ENCODE data around the gene PODNL1.
"Not testable (repeated sequence)": the region's sequence is repeated elsewhere in the genome, so short reads cannot be mapped to it uniquely, and the experiment has no call there.

Gene PODNL1

DNA sequence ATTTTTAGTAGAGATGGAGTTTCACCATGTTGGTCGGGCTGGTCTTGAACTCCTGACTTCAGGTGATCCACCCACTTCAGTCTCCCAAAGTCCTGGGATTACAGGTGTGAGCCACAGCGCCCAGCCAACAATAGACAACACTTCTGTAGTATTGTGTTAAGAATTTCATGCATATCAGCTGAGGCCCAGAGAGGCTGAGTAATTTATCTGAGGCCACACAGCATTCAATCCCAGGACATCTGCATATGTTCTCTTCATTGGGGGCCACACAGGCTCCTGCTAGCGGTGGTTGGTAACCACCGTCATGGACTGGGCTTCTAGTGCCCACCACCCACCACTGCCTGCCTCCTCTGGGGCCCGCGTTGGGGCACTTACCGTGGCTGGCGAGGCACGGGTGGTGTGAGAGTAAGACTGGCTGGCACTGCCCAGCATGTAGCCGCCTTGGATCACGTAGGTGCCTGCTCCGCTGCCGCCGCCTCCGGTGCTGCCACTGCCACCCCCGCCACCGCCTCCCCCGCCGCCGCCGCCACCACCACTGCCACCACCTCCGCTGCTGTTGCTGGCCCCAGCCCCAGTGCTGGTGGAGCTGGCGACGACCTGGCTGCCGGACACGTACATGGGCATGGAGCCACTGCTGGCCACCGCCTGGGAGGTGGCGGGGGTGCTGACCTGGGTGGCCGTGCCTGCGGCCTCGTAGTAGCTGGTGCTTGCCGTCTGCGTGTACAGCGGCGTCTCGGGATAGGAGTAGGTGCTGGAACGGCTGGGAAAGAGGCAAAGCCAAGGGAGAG is 34.3 kb upstream of the PODNL1 start:
- no peak for DNase-seq

DNA sequence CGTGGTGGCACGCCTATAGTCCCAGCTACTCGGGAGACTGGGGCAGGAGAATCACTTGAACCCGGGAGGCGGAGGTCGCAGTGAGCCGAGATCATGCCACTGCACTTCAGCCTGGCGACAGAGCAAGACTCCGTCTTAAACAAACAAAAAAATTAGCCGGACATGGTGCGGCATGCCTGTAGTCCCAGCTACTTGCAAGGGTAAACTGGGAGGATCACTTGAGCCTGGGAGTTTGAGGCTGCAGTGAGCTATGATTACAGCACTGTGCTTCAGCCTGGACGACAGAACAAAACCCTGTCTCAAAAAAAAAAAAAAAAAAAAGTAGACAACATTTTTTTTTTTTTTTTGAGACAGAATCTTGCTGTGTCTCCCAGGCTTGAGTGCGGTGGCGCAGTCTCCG is 33.7 kb upstream of the PODNL1 start:
- DNase-seq, result not testable (repeated sequence)

DNA sequence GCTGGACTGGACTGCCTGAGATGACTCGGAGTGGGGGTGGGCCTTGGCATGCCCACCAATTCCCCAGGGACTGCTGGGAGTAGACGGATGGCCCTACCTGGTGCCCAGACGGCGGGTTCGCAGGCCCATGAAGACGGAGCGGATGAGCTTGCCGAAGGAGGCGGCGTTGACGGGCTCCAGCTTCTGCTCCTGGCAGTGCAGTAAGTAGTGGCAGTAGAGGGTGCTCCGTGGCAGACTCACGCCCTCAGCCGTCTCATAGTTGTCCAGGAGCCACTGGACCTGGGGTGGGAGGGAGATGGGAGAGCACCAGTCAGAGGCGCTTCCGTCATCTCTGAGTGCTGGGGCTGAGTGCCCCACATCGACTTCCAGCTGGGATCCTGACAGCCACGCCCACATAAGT is 31.7 kb upstream of the PODNL1 start:
- no peak for DNase-seq

DNA sequence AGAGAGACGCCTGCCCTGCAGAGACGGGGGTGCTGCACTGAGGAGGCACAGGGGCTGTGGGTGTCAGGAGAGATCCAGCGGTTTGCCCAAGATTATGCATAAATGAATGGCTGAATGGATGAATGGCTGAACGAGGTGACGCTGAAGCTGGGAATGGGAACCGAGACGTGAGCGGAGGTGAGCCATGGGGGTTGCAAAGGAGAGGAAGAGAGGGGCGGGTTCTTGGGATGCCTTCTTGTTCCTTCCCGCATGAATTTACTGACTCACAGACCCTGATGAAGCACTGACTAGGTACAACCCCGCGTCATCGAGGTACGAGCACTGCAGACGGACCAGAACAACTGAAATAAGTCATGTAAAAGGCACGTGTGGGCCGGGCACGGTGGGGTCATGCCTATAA is 30.8 kb upstream of the PODNL1 start:
- no peak for DNase-seq

DNA sequence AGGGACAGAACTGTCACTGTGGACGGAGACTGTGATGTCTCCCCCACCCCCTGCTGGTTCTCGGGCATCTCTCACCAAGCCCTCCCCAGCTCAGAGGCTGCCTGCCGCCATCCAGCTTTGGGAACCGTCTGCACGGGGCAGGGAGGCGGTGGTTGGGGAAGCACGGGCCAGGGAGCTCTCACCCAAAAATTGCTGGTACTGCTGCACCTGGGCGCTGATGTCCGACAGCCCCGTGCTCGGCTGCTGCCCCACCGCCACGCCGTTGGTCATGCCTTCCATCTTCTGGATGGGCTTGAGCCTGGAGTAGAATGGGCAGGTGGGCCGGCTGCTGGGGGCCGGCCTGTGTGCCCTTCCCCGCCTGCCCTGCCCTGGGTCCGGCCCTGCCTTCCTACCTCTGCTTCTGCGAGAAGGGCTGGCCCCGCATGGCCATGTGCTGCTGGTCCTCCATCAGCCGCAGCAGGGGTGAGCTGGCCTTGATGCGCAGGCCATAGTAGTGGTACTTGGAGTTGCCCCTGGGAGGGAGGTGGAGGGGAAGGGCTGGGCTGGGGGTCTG is 30.2 kb upstream of the PODNL1 start:
- no peak for DNase-seq

DNA sequence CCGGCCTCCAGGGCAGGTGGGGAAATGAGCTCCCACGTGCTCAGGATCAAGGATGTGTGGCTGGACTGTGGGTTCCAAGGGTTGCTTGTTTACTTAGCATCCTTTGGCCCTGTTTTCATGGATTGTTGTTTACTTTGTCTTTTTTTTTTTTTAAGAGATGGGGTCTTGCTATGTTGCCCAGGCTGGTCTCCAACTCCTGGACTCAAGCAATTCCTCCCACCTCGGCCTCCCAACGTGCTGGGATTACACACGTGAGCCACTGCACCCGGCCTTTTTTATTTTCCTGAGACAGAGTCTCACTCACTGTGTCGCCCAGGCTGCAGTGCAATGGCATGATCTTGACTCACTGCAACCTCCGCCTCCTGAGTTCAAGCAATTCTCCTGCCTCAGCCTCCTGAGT is 29.0 kb upstream of the PODNL1 start:
- not testable (repeated sequence) for DNase-seq

DNA sequence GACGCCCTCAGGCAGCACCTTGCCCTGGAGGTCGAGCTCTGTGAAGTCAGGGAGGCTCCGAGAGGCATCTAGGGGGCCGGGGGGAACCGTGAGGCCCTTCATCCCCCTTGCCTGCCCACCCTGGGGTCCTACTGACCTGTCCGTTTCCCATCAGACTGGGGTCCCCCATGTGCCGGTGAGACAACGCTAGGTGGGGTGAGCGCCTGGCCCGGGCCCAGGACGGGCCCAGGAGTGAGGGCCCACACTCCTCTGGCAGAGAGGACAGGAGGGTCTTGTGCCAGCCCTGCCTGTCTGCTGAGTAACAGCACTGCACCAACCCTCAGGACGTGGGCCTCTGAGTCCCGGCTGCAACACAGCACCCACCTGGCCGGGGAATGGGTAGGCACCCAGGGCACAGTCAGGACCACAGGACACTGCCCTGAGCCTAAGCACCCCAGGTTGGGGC is 28.5 kb upstream of the PODNL1 start:
- DNase-seq, result no peak

DNA sequence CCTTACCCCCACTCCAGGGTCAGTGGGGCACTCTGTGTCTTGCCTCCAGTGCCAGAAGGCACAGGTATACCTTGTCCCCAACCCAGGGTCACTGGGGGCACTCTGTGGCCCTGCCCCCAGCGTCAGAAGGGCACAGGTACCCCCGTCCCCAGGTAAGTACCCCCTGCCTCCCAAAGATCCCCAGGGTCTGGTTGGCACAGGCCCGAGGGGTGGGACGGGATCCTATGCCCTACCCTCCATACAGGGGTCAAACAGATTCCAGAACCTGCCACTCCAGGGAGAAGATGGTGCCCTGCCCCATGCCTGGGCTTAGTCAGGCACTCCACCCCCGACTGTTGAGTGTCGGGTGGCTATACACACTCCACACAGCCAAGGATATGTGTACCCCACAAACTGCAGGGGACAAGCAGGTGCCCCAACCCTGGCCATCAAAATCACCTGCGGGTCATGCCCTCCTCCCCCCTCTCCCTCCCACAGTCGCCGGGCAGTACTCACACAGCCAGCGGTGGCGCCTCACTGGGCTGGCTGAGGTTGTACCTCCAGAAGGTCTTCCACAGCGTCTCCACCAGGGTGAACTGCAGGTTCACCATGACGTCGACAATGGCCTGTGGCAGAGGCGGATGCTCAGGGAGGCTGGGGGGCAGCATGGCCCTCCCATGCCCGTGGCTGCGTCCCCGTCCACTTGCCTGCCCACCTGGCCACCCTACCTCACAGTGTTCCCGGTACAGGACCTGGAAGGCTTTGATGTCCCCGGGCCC is 27.9 kb upstream of the PODNL1 start:
- DNase-seq, result no peak

DNA sequence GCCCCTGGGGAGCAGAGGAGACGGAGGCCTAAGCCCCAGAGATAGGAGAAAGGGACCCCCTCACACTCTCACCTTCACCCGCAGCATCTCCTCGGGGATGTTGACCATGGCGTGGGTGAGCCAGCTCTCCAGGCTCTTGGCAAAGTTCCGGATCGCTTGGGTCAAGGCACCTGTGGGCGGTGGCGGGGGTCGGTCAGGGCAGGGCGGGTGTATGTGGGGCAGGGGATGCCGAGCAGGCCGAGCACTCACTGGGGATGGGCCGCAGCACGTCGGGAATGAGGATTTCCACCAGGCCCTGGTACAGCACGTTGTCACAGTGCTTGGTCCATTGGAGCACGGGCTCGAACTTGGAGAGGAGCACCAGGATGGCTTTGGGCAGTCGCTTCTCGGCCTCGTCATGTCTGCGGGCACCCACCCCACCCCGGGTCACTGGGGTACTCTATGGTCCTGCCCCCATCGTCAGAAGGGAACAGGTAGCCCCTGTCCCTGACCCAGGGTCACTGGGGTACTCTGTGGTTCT is 27.2 kb upstream of the PODNL1 start:
- DNase-seq, result no peak

DNA sequence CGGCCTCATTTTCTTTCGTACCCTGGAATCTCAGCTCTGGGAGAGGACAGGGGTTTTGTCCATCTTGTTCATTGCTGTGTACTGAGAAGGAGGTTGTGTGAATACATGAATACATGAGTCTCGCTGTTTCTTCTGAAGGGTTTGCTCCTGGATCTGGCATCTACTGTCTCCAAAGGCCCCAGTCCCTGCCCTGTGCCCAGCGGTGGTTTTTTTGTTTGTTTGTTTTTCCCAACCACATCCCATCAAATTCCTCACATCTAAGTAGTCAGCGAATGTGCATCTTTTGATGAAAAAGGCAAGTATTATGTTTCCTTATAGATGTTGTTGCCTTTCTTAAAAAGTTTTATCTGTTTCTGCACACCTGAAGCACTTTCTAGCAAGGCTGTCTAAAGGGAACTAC is 26.6 kb upstream of the PODNL1 start:
- DNase-seq, result no peak

DNA sequence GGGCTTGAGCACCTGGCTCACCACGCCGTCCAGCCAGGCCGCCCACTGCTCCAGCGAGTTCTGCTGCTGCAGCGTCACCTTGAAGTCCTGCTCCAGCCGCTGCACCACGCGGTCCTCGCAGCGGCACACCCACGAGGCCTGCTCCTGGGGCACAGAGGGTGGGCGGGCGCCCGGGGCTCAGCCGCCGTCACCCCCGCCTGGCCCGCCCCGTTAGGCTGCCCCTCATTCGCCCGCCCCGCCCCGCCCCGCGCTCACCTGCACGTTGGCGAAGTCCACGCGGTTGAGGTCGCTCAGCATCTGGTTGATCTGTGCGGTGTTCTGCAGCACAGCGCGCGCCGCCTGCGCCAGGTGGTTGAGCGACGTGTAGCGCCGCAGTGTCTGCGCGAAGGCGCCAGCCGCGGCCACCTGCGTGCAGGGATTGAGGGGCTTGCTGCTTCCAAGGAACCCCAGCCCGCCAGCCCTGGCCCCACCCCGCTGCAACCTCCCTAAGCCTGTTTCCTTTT is 25.4 kb upstream of the PODNL1 start:
- DNase-seq, result no peak

DNA sequence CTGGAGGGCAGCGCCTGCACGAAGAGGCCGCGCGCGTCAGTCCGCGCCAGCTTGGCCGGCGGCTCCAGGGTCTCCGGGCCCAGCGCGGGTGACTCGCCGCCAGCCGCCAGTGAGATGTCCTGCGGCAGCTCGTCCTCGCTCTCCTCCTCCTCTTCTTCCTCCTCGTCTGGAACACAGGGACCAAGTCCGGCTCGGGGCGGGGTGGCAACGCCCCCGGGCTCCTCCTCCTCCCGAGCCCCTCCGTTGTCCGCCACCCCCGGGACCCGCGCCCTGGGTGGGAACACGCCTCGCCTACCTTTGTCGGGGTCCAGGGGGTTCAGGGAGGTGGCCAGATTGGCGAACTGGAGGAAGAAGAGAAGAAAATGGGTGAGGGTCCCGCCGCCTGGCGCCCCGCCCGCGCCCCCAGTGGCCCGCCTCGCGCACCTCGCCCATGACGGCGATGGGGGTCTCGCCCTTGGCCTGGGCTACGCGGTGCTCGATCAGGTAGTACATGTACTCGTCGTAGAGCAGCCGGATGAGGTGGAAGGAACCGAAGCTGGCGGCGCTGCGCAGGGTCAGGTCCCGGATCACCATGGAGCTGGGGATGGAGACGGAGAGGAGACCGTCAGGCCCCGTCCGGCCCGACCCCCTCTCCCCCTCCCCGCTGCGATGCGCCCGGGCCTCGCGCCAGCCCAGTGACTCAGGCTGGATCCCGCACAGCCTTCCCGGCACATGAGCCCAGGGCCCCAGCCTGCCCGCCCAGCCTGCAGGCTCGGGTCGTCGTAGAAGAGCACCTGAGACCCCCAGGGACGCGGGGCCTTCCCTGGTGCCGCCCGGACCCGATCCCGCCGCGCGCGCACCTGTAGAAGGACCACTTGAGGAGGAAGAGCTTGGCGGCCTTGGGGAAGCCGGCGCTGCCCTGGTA is 24.7 kb upstream of the PODNL1 start:
- DNase-seq, result no peak

DNA sequence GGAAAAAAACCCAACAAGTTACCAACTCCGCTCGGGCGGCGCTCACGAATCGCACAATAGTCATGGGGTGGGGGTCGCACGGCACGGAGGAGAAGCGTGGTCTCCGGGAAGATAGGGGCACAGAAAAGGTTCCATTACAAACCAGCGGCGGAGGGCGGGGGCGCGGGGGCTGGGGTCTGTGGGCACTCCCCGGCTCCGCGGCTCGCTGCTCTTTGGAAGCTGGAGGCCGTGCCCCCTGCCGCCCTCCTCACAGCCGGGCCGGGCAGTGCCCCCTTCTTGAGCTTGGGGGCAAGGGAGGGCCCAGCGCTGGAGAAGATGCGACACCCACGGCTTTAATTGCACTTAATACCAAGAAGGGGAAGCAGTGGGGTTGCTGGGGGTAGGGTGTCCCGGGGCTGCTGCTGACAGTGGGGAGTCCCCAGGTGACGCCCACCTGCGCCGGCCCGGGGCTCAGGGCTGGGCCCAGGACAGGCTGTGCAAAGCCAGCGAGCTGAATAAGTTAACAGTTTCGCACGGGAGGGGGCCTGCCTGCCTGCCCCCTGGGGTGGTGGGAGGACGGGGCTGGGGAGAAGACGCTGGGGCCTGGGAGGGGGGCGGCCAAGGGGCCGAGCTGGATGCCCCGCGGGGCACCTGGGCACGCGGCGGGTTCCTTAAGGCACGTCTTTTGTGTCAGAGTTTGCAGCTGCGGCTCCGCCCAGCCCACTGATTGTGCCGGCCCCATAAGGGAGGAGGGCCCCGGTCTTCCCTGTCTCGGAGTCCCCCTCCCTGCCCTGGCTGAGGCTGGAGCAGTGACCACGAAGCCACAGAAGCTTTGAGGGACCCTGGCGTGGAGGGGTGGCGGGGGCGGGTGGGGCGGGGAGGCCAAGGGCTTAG is 23.8 kb upstream of the PODNL1 start:
- DNase-seq, result no peak

DNA sequence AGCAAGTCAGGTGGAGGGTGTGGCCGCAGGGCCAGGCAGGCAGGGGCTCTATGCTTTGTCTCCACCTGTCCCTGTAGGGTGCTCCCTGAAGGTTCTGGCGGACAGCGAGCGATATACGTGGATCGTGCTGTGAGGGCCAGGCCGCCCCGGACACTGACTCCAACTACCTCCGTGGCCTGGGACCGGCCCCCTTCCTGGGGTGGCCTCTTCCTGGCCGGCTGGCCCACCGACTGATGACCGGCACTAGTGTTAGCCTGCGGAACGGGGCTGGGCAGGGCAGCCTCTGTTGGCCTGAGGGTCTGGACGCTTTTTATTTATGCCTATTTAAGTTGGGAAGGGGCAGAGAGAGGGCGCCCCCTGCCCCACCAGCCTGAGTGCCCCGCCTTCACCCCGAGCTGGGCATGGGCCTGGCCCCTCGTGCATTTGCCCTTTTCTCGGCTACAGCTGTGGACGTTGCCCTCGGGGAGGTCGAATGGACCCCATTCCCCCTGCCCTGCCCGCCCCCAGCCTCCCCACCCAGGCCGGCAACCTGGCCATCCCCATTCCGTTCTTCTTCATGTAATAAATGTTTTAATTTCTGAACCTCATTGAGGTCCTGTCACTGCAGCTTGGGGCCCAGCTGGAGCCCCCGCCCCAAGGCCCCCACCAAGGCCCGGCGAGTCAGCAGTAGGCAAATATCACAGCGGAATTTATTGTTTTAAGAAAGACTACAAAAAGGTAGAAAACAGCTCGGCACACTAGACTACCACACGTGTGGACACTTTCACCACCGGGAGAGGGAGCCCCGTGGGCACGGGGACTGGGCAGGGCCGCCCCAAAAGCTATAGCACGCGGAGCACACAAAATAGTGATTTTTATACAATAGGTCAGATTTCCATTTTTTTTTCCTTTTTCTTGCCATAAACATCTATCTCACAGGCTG is 22.9 kb upstream of the PODNL1 start:
- DNase-seq, result no peak

DNA sequence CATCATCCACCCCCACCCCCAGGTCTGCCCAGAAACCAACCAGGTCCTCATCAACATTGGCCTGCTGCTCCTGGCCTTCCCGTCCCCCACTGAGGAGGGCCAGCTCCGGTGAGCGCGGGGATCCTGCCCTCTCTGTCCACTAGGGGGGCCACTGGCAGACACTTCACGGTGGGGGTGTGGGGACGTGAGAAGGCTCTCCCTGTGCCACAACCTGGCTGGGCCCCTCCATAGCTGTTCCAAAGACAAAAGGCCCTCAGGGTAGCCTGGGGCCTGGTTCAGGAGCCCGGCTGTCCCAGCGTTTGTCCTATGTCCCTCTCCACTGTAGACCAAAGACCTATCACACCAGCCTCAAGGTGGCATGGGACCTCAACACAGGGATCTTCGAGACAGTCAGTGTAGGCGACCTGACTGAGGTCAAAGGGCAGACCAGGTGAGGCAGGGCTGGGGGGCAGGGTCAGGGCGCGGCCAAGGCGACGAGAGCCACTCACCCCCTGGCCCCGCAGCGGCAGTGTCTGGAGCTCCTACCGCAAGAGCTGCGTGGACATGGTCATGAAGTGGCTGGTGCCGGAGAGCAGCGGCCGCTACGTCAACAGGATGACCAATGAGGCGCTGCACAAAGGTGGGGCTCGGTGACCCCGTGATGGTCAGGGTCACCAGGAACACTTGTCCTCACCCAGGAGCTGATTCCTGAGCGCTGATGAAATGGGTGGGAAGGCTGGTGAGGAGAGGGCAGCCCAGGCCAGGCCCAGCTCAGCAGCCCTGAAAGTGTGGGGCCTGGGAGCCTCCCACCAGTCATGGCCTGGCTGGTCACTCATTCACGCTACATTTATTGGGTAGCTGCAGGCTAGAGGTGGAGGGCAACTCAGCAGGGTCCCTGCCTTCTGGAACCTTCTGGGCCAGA is 22.0 kb upstream of the PODNL1 start:
- DNase-seq, result no peak

DNA sequence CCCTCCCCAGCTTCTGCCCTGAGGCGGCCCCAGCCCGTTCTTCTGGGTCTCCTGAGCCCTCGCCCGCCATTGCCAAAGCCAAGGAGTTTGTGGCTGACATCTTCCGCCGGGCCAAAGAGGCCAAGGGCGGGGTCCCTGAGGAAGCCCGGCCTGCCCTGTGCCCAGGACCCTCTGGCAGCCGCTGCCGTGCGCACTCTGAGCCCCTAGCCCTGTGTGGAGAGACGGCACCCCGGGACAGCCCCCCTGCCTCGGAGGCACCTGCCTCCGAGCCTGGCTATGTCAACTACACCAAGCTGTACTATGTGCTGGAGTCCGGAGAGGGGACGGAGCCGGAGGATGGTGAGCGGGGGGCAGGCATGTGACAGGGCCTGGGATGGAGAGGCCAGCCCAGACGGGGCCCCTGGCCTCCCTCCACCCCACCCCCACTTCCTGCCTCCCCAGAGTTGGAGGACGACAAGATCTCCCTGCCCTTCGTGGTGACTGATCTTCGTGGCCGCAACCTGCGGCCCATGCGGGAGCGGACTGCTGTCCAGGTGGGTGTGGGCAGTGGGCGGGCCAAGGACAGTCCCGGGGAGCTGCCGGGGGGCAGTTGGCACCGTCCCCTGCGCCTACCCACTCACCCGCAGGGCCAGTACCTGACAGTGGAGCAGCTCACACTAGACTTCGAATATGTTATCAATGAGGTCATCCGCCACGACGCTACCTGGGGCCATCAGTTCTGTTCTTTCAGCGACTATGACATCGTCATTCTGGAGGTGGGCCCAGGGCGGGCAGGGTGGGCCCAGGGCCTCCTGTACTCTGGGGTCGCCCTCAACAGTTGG is 21.1 kb upstream of the PODNL1 start:
- no peak for DNase-seq

DNA sequence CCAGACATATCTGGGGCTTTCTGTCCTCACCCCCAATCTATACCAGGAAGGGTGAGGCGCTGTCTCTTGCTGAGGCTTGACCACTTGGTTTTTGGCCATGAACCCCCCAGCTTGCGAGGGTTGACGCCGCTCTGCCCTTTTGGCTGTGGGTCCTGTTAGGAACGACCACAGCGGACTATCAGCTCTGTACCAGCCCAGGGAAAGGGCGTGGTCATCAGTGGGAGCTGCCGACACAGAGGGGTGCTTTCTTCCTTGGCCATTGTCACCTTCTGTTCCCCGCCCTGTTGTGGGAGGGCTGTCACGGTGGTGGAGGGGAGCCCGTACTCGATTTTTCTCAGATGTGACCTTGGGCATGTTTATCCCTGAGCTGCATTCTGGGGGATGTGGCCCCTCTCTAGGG is 19.8 kb upstream of the PODNL1 start:
- DNase-seq, result no peak

DNA sequence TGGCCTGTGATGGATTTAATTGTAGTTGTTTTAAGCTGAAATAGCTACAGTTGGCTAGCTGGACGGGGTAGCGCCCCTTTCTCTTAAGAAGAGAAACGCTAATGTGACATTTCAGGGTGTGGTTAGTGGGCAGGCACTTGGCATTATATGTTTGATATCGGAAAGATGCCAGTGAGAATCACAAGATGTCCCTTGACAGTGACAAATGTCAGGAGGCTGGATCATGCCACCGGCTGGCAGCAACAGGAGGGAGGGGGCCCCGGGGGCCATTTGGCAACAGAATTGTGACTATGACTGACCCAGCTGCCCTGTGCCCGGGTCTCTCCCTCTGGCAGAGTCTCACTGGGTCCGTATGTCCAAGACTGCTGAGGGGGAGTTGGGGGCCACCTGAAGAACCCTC is 18.8 kb upstream of the PODNL1 start:
- no peak for DNase-seq

Measured in NCI-H1436 (cell line).